ENCODE data around the gene S1PR3. TPM values are rescaled to one million over a fixed set of nuclear protein-coding genes. Genes with fewer than 3 reads are reported as not detected.

S1PR3 gene
- total RNA-seq, 2 donors from 2014 or later: not detected

DNA sequence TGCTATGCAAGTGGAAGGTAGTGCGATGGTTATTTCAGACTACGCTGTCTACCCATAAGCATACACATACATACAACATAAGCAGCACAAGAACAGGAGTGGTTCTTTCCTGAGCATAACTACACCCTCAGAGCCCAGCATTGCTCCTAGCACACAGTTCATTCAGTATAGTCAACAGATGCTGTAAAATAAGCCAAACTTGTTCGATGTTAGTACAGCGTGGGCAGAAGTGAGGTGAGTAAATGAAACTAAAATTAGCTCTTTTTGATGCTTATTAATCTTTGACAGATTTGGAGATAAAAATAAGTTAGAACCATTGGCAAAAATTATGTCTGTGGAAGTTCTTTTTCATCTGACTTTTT, 47.8 kb downstream of the S1PR3 start:
- Mint-ChIP-seq H3K27me3 (peaks cover 6% of the 10 kb centered on the region), H3K27ac (no peak overlapping the region), H3K4me3 (no peak overlapping the region), H3K9me3 (no peaks in the 10 kb centered on the region), H3K4me1 (no peaks in the 10 kb centered on the region), H3K36me3 (ENCODE audit: low read depth) (no peaks in the 10 kb centered on the region)
- no peak for ATAC-seq (replicated peaks)

DNA sequence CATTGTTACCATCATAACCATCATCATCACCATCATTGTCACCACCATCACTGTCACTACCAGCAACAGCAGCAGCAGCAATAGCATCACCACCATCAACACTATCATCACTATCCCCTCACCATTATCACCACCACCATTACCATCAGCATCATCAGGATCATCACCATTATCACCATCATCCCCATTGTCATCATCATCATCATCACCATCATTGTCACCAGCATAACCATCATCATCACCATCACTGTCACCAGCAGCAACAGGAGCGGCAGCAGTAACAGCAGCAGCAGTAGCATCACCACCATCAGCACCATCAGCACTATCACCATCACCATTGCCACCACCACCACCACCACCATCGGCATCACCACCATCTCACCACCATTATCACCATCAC, 48.4 kb downstream of the S1PR3 start:
- ATAC-seq (replicated peaks): no peak
- Mint-ChIP-seq H3K27me3 (peaks cover 3% of the 10 kb centered on the region), H3K4me1 (no peaks in the 10 kb centered on the region), H3K27ac (no peak overlapping the region), H3K36me3 (ENCODE audit: low read depth) (no peaks in the 10 kb centered on the region), H3K4me3 (no peak overlapping the region), H3K9me3 (no peaks in the 10 kb centered on the region)

DNA sequence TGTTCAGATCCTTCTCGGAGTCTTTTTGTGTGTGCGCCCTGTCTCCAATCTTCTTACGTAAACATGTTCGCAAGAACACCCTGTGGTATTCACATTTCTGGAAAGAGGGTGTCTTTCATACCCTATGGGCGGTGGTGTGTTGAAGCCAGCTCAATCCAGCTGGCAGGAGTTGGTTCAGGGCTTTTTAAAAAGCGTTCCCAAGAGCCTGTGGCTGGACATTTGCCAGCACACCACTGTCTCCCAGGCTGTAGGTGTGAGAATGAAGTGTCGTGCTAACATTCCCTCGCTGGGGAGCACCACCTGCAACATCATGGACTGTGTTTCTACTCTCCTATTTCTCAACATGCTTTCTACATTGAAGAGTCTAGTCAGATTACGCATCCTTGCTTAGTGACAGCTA, 51.7 kb downstream of the S1PR3 start:
- no peak overlapping the region for H3K27ac Mint-ChIP-seq
- H3K4me1 Mint-ChIP-seq: no peaks in the 10 kb centered on the region
- no peaks in the 10 kb centered on the region for H3K9me3 Mint-ChIP-seq
- no peak overlapping the region for H3K4me3 Mint-ChIP-seq
- H3K36me3 Mint-ChIP-seq (ENCODE audit: low read depth): no peaks in the 10 kb centered on the region
- ATAC-seq (replicated peaks): no peak
- peaks cover 12% of the 10 kb centered on the region for H3K27me3 Mint-ChIP-seq

DNA sequence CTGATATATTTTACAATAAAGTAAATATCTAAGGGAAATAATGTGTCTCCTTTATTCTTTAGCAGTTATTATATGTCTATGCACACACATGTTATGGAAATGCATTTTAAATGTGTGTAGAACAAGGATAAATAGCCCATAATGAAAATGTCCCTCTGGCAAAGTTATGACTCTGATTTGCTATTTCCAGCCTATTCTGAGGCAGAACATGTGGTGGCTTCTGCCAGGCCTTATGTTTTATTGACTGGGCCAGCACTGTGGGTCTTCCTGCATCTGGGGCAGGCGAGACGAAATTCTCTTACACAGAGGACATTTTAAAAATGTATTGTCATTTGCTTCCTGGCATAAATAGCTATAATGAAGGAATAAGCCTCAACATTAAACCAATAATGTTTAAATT, 52.8 kb downstream of the S1PR3 start:
- Mint-ChIP-seq H3K36me3 (ENCODE audit: low read depth) (no peaks in the 10 kb centered on the region), H3K4me1 (no peaks in the 10 kb centered on the region), H3K27ac (no peak overlapping the region), H3K4me3 (no peak overlapping the region), H3K9me3 (no peaks in the 10 kb centered on the region), H3K27me3 (peaks cover 16% of the 10 kb centered on the region)
- ATAC-seq (replicated peaks): no peak

DNA sequence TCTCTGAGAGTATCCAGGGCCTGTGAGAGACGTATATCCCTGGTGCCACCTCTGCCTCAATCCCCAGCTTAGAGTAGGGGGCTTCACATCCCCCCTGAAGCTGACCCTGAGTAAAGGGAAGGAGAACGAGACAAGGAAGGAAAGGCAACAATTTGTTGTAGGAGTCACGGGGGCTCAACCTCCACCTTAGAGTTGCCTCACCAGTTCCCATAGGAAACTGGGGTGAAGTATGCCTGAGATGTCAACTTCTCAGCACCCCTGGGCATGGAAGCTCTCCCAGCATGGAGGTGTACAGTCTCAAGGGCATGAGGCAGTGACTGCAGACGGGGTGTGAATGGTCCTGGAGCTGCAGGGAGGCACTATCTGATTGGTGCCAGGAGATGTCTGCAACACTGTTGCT, 53.6 kb downstream of the S1PR3 start:
- Mint-ChIP-seq H3K4me3 (no peak overlapping the region), H3K27ac (no peak overlapping the region), H3K36me3 (ENCODE audit: low read depth) (no peaks in the 10 kb centered on the region), H3K4me1 (no peaks in the 10 kb centered on the region), H3K27me3 (peaks cover 20% of the 10 kb centered on the region), H3K9me3 (no peaks in the 10 kb centered on the region)
- ATAC-seq (replicated peaks): no peak

DNA sequence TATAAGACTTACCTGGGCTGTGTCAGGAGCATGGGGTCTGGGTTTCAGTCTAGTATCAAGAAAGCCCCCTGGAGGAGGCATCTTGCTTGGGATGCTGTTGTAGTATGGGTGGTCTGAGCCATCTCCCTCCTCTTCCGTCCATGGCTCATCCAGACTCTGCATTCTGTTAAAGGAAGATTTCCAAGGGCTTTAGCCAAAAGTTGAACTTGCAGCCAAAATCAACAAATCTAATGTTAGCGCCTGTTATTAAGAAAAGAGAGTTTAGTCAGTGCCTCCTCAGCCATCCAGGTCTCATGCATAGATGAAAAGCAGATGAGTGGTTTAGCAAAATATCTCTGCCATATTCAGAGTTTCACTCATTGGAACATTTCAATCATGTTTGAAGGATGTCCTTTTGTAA, 55.6 kb downstream of the S1PR3 start:
- no peak for ATAC-seq (replicated peaks)
- Mint-ChIP-seq H3K4me1 (no peaks in the 10 kb centered on the region), H3K36me3 (ENCODE audit: low read depth) (no peaks in the 10 kb centered on the region), H3K9me3 (no peaks in the 10 kb centered on the region), H3K27me3 (peaks cover 20% of the 10 kb centered on the region), H3K27ac (no peak overlapping the region), H3K4me3 (no peak overlapping the region)

DNA sequence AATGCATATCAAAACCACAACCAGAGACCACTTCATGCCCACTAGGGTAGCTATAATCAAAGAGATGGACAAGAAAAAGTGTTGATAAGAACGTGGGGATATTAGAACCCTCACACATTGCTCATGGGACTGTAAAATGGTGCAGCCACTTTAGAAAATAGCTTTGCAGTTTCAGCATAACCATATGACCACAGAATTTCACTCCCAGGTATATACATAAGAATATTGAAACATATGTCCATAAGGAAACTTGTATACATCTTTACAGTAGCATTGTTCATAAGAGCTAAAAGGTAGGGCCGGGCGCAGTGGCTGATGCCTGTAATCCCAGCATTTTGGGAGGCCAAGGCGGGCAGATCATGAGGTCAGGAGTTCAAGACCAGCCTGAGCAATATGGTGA, 56.4 kb downstream of the S1PR3 start:
- H3K27me3 Mint-ChIP-seq: peaks cover 20% of the 10 kb centered on the region

DNA sequence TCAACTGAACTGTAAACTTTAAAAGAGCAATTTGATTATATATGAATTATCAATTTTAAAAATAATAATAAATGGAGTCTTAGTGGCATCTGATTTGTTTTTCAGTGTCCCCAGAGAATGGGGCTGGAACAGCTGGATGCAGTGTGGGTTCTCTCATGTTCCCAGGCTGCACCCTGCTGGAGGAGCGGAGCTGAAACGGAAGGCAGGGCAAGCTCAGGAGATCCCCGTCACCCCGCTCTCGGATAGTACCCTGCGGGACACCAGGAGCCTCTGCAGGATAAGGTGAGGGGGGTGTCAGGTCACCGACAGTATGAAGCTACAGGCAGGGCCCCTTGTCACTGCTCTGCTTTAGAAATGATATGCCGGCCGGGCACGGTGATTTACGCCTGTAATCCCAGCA, 57.3 kb downstream of the S1PR3 start:
- ATAC-seq (replicated peaks): no peak
- Mint-ChIP-seq H3K9me3 (no peaks in the 10 kb centered on the region), H3K27me3 (peaks cover 20% of the 10 kb centered on the region), H3K27ac (no peak overlapping the region), H3K4me1 (no peaks in the 10 kb centered on the region), H3K36me3 (ENCODE audit: low read depth) (no peaks in the 10 kb centered on the region), H3K4me3 (no peak overlapping the region)

More for the DNA sequence above, 56.4 kb downstream of the S1PR3 start:
- Mint-ChIP-seq H3K4me3 (no peak overlapping the region), H3K4me1 (no peaks in the 10 kb centered on the region), H3K36me3 (ENCODE audit: low read depth) (no peaks in the 10 kb centered on the region), H3K27ac (no peak overlapping the region), H3K9me3 (no peaks in the 10 kb centered on the region)
- ATAC-seq (replicated peaks): no peak

DNA sequence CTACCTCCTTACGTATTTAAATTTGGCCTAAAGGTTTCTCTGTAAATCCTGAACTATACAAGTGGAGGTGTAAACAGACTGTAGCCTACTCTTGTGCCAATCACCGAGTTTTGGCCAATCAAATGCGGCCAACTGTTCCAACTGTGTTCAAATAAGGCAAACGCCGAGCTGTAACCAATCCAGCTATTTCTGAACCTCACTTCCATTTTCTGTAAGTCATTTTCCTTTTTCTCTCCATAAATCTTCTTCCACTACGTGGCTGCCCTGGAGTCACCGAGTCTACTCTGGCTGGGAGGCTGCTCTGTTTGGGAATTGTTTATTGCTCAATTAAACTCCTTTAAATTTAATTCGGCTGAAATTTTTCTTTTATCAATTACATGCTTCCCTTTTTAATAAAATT, 58.4 kb downstream of the S1PR3 start:
- Mint-ChIP-seq H3K4me1 (no peaks in the 10 kb centered on the region), H3K36me3 (ENCODE audit: low read depth) (no peaks in the 10 kb centered on the region), H3K27me3 (peaks cover 20% of the 10 kb centered on the region), H3K9me3 (no peaks in the 10 kb centered on the region), H3K4me3 (no peak overlapping the region), H3K27ac (no peak overlapping the region)
- no peak for ATAC-seq (replicated peaks)

DNA sequence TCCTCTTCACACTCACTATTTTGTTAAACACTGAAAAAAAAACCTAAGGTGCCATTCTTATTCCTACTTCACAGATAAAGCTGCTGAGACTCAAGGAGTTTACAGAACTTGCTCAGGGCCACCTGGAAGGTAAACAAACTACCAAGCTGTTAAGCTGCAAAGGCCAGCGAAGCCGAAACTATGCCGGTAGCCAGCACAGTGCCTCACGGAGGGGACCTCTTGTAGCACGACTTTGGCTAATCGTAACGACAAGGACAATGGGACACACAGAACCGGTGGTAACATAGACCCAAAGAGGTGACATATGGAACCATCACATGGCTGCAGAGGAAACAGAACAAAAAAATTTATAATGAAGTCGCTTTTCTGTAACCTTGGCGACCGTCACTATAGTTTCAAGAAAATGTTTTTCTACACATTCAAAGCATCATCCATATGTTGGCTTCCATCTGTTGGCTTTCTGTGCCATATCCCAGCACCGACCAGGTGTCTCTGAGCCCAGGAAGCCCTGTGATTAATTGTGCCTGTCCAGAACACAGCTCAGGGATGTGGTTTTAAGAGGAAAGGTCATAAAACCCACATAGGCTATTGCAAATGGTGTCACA, 60.3 kb downstream of the S1PR3 start:
- Mint-ChIP-seq H3K4me3 (no peak overlapping the region), H3K27ac (no peak overlapping the region), H3K9me3 (no peaks in the 10 kb centered on the region), H3K4me1 (no peaks in the 10 kb centered on the region), H3K36me3 (ENCODE audit: low read depth) (no peaks in the 10 kb centered on the region), H3K27me3 (peaks cover 21% of the 10 kb centered on the region)
- no peak for ATAC-seq (replicated peaks)

DNA sequence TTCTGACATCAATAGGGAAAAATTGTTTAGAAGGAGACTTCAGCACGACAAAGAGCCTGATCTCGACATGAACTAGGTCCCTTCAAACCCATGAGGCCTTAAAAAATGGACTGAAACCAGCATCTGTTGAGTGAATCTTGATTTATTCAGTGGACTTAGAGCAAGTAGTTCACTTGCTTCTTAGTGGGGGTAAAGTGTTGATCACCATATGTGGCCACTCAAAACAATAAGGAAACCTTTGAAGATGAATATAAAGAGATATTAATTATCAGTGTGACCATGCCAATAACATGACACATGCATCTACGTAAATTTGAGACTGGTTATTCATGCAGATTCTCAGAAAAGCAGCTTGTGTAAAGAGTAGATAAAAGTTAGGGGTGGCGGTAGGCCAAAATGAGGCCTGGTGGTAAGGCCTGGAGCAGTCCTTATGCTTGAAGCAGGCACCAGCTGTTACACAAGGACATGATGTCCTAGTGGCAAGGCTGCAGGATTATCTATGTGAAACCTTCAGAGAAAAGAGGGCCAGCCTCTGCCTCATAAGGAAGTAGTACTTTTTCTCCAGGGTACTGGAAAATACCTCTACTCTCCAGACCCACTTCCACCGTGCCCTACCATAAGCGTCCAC, 61.3 kb downstream of the S1PR3 start:
- Mint-ChIP-seq H3K4me3 (no peak overlapping the region), H3K9me3 (no peaks in the 10 kb centered on the region), H3K4me1 (no peaks in the 10 kb centered on the region), H3K36me3 (ENCODE audit: low read depth) (no peaks in the 10 kb centered on the region), H3K27ac (no peak overlapping the region), H3K27me3 (peaks cover 14% of the 10 kb centered on the region)
- no peak for ATAC-seq (replicated peaks)

DNA sequence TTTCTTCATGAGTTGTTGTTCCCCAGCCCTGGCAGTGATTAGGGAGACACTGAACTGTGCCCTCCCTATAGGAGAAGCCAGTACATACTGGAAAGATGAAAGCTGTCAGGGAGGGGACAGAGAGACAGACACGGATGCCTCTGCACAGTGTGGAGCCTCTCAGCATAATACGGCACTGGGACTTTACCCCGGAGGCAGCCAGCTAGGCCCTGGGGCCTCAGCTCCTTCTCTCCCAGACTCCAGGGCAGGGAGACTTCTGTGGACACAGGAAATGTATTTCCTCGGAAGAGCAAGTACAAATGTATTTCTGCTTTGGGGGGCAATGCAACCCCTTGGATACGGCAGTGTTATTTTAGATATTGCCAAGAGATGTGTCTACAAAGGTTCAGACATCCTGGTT, 62.0 kb downstream of the S1PR3 start:
- no peak overlapping the region for H3K4me3 Mint-ChIP-seq
- H3K9me3 Mint-ChIP-seq: no peaks in the 10 kb centered on the region
- ATAC-seq (replicated peaks): no peak
- H3K27me3 Mint-ChIP-seq: peaks cover 12% of the 10 kb centered on the region
- no peak overlapping the region for H3K27ac Mint-ChIP-seq
- no peaks in the 10 kb centered on the region for H3K4me1 Mint-ChIP-seq
- H3K36me3 Mint-ChIP-seq (ENCODE audit: low read depth): no peaks in the 10 kb centered on the region

Other genes starting within 250 kb of the S1PR3 start
- not detected for gene SHC3, start 187.3 kb downstream of the S1PR3 start, total RNA-seq

Measured in activated T-helper 17 cell treated with anti-CD3 and anti-CD28 coated beads, Interleukin-2, amount 50 U/mL, for 72 hours (primary cell).